Right forelimb (tissue), 1 donor: ENCODE measurements around the gene FANCI.
"Not testable (repeated sequence)": the region's sequence is repeated elsewhere in the genome, so short reads cannot be mapped to it uniquely, and the experiment has no call there.

Experiments used
- DNase-seq: peaks from one replicate; pipeline ENCODE4 v3.0.0-alpha.2; 2018

The FANCI gene

DNA sequence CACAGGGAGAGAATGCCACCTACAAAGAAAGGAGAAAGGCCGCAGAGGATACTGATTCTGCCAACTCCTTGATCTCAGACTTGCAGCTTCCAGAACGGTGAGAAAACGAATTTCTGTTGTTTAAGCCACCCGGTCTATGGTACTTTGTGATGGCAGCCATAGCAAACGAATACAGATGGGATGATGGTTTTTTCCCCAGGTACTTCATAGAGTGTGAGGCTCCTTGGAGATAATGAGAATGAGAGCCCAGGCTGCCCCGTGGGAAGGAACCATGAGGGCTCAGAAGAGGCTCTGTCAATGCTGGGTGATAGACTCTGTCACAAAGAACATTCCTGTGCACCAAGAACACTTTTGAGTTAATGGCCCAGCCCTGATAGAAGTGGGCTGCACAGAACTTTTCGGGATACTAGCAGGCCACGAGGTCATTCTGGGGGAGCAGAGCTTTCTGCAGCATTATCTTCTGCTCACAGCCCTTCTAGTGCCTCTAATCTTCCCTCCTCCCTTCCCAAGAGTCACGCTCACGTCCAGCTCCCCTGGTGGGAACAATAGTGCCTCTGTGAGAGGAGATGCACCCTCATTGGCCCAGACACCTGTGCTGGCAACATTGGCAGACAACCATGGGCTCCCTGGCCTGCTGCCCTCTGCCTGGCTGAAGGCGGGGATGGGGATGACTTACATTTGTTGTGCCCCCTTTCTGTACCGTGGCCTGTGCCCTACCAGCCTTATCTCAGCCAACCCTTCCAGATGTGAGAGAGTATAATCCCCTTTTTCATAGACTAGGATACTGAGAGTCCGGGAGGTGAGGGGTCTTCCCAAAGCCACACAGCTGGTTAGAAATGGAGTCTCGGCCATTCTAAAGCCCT is 17.2 kb upstream of the FANCI start:
- DNase-seq, result no peak

DNA sequence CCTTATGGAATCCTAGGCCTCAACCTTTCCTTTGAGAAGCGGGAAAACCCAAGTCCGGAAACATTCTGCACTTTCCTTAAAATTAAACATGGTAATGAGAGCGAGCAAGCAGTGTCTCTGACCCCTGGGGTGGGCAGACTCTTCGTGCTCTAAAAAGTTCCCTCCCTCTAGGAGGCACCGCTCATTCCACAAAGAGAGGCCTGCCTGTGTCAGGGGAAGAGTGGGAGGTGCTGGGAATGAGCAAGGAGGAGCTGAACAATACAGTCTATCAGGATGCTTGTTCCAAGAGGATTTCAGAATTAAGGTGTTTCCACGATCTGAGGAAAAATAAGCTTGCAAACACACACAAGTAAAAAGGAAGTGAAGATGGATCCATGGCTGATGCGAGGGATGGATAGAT is 16.4 kb upstream of the FANCI start:
- no peak for DNase-seq

DNA sequence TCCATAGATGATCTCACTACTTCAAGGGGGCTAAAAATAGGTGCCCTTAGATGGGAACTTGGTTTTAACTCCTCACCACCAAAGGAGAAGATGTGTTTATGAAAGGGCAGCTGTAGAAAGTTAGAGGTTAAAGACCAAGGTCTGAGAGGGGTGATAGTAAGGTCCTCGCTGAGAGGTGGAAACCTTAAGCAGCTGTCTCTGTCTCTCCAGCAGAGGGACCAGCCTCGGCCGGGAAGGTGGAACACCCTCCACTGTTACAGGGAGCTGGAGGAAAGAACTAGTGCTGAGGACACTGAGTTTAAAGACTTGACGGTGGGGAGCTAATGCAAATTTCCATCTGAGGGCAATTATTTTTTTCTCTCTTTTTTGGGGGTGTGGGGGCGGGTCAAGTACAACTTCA is 13.5 kb upstream of the FANCI start:
- no peak for DNase-seq

DNA sequence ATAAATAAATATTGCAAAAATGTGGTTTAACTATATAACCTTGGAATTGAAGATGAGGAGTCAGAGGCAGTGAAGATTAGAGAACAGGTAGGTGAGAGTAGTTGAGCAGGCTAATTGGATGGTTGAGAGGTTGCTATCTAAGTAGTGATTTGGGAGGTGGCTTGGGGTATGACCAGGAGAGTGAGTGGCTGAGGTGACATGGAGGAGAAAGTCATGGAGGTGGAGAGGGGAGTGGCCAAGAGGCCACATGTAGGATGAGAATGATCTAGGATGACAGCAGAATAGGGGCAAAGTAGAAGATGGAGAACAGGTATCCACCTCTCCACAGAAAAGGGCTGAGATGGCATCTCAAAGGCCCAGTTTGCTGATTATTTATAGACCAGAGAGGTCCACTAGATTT is 11.9 kb upstream of the FANCI start:
- DNase-seq, result no peak

DNA sequence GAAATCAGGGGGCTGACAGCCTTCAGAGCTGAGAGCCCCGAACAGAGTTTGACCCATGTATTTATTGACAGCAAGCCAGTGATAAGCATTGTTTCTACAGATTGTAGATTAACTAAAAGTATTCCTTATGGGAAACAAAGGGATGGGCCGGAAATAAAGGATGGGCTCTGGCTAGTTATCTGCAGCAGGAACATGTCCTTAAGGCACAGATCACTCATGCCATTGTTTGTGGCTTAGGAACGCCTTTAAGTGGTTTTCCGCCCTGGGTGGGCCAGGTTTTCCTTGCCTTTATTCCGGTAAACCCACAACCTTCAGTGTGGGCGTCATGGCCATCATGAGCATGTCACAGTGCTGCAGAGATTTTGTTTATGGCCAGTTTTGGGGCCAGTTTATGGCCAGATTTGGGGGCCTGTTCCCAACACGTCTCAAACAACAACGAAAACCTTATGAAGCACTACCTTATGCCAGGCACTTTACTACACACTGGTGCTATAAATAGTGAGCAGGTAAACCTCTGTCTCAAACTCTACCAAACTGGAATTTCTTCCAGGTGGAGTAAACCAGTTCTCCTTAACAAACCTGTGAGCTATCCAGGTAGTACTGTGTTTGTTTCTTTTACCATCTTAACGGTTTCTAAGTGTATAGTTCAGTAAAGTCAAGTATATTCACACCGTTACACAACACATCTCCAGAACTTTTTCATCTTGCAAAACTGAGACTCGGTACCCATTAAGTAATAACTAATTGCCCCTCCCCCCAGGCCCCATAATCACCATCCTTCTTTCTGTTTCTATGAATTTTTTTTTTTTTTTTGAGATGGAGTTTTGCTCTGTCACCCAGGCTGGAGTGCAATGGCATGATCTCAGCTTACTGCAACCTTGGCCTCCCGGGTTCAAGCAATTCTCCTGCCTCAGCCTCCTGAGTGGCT is 3.6 kb upstream of the FANCI start:
- DNase-seq, result not testable (repeated sequence)

DNA sequence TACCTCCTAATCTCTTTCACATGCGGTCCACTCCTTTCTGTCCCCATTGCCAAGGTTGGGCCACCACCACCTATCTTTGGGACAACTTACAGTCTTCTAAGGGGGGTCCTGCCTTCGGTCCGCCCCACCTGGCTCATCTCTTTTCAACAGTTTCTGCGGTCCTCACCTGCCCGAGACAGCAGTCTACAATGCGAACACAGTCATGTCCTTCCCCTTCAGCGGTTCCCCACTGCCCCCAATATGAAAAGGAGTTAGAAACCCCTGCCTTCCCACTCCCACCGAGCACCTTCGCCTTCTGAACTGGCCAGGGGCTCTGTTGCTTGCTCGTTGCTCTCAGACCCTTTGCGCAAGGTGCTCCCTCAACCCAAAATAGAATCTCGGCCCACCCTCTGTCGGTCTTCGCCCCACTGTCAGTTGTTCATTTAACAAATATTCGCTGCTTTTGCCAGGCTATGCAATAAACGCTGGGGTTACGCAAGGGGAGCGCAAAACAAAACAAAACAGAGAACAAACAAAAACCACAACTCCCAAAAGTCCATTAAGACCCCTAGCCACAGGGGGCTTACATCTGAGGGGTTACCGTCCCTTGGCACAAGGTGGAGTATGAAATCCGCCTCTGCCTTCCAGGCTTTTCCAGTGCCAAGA is 611 bp upstream of the FANCI start:
- DNase-seq, result no peak

DNA sequence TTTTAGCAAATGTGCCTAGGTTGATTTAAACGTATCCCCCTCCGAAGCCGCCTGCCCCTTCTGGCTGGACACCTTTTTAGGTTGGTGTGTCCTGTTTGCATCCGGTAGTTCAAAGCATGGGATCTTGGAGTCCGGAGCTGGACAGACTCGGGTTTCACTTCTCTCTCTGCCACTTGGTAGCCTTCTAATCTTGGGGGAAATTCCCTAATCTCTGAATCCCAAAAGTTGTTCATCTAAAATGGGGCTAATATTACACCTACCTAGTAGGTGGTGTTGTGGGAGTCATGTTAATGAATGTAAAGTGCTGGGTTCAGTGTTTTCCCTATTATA is 760 bp downstream of the FANCI start:
- DNase-seq, result no peak

DNA sequence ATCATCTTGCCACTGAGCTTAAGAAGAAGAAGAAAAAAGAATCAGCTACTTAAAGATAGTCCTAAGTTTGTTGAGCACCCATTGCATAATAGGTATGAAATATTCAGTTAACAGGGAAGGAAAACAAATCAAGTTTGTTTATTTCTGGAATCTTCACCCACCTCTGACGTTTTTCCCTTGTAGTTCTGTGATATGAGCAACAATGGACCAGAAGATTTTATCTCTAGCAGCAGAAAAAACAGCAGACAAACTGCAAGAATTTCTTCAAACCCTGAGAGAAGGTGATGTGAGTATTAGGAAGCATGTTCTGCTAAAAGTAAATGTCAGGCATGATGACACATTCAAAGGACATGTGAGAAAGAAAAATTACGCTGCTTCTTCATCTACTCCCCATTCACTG is 3.7 kb downstream of the FANCI start:
- no peak for DNase-seq

DNA sequence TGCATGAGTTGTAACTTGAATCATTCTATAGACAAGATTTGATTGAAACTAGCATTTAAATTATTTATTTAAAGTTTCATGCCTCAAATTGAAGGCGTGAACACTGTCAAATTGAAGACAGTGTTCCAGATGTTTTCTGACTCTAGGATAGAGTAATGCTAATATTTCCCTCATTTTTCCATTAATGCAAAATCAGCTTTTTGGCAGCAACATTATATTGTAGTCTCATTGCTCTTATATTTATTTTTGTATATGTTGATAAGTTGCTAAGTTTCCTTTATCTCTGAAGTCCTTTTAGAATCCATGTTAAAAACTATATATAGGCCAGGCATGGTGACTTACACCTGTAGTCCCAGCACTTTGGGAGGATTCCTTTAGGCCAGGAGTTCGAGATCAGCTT is 4.8 kb downstream of the FANCI start:
- no peak for DNase-seq

DNA sequence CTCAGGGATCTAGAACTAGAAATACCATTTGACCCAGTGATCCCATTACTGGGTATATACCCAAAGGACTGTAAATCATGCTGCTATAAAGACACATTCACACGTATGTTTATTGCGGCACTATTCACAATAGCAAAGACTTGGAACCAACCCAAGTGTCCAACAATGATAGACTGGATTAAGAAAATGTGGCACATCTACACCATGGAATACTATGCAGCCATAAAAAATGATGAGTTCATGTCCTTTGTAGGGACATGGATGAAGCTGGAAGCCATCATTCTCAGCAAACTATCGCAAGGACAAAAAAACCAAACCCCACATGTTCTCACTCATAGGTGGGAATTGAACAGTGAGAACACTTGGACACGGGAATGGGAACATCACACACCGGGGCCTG is 6.4 kb downstream of the FANCI start:
- DNase-seq, result not testable (repeated sequence)

DNA sequence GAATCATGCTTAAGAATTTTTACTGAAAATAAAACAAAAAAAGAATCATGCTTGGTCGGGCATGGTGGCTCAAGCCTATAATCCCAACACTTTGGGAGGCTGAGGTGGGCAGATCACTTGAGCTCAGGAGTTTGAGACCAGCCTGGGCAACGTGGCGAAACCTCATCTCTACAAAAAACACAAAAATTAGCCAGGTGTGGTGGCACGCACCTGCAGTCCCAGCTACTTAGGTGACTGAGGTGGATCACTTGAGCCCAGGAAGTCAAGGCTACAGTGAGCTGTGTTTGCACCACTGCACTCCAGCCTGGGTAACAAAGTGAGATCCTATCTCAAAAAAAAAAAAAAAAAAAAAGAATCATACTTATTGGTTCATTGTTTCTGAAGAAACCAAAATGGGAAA is 33.5 kb downstream of the FANCI start:
- DNase-seq, result not testable (repeated sequence)

DNA sequence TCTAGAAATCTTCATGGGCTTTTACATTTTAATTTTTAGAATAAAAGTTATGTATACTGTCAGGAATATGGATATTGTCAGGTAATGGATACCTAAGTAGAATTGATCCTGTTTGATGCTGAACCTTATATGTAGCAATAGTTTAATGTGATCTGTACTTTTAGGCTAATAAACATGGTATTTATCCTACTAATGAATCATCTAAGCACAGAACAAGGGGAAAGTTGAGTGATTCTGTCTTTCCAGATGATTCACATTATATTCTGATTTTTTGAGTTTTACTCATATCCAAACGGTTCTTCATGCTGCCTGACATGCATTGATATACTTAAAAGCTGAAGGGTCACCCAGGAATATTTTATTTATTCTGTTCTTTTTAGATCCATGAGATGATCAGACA is 34.5 kb downstream of the FANCI start:
- DNase-seq, result no peak

DNA sequence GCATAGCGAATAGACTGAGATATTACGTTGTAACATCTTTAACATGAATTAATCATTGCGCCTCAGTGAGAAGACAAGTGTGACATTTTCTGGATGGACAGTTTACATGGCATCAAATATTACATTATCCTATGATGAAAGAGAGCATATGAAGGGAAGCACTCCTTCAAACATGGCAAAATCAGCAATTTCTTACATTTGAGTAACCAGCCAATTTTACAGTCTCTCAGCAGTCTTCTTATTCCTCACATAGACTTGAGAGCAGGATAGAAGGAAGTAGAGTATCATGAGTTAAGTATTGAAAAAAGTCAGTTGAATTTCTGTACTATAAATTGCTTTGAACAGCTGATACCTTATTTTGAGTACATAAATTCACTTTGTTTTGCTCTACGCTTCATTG is 38.9 kb downstream of the FANCI start:
- DNase-seq, result no peak

DNA sequence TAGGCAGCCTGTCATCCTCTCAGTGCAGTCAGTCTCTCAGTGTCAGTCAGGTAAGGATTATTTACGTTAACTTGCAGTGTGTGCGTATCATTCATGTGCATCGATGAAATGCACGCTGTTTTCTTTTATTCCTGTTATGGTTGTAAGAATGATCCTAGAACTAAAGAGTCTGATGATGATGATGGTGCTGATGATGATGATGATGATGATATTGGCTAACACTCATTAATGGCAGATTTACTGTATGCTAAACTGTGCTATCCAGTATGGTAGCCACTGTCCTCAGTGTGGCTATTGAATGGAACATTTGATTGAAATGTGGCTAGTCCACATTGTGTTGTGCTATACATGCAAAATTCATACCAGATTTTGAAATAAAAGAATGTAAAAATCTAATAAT is 39.4 kb downstream of the FANCI start:
- no peak for DNase-seq

DNA sequence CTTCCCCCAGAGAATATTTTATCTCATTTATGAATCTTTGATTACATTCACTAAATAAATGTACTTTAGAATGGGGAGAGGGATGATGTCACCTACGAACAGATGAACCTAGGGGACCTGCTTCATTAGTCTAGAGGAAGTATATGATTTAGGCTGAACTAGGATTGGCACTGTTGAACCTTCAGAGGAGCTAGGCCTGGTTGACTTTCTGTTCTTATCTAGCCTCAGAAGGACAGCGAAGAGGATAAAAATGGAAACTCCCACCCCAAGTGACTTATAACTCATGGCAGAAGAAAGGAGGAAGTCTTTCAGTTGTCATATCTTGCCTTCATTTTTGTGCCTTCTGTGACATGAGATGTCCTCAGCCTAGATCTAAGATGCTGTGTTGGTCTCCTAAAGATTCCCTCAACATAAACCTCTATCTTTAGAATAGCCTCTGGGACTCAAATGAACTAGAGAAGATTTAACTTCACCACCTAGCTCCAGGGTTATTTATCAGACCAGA is 48.2 kb downstream of the FANCI start:
- no peak for DNase-seq

DNA sequence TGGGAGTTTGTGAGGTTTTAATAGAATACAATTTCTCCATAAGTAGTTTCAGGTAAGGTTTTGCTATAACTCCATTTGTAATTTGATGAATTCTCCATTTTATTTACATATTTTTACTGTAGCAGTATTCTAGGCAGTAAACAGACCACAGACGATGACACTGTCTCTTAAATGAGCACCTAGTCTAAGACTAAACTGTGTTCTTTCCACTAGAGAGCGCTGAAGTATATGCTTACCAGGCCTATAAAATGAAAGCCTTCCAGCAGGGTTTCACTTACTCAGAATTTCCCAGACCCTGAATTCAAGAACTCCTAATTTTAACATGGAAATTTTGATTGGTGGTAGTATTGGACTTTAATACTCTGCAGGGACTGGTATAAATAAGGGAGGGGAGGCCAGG is 49.2 kb downstream of the FANCI start:
- no peak for DNase-seq

DNA sequence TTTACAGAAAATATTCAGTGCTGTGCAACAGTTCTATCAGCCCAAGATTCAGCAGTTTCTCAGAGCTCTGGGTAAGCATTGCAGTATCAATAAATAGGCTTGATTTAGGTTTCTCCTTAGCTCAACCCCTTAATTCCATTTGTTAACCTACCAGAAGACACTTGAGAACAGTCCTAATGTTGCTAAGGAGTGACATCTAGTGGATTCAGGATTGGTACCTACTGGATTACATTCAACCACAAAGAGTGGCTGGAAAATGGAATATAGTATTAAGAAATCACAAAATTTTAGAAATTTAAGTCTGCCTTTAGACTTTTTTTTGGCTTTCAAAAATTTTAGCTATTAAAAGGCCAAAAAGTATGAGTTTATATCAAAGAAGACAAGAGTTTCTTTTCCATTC is 56.1 kb downstream of the FANCI start:
- no peak for DNase-seq

DNA sequence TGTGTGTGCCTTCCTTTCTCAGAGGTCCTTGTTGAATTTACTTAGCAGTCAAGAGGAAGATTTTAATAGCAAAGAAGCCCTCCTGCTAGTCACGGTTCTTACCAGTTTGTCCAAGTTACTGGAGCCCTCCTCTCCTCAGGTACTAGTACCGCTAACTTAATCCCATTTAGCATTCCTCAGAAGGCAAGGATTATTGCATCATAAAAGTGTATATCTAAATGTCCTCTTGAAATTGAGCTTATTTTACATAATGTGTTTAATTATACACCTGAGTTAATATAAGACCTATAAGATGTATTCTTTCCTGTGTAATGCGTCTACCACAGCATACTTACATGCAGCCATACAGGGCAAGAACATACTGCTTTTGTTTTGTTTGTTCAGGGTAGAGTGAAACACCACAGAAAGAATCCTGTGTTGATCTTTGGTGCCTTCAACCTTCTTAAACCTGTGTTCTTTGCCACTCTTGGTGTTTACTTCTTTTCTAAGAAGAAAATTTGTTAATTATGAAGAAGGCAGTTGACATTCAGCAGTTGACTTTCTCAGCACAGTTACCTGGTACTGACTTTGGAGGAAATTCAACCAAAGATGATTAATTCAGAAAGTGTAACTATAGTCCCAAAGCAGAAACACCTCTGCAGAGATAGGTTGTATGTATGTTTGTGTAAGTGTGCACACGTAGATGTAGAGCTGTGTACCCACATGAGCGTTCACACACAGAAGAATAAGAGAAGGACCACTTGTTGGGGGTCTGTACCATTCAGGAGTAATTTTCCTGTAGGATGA is 57.7 kb downstream of the FANCI start:
- no peak for DNase-seq

DNA sequence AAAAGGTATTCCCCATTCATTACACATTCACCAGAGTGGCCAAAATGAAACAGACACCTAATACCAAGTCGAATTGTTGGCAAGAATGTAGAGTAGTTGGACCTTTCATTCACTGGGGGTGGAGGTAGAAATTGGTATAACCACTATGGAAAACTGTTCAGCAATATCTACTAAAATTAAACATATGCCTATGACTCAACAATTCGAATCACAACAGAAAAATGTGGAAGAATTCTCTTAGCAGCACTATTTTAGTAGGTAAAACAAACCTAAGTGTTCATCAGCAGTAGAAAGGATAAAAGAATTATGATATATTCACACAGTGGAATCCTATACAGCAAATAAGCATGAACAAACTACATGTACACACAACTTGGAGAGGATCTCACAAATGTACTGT is 60.2 kb downstream of the FANCI start:
- no peak for DNase-seq

DNA sequence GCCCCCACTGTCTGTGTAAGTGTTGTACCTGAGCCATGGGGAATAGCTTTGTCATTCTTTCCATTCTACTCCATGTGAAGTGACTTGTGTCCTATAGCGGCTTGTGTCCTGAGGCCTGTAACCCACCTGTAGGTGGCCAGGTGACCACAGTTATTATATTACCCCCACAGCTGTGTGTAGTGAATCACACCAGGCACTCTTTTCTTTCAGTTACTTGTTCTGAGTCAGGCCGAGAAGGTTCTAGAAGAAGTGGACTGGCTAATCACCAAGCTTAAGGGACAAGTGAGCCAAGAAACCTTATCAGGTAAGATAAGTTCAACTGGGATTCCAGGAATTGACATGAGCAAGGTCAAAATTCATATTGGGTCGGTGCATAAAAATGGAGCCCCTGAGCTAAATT is 61.6 kb downstream of the FANCI start:
- no peak for DNase-seq

DNA sequence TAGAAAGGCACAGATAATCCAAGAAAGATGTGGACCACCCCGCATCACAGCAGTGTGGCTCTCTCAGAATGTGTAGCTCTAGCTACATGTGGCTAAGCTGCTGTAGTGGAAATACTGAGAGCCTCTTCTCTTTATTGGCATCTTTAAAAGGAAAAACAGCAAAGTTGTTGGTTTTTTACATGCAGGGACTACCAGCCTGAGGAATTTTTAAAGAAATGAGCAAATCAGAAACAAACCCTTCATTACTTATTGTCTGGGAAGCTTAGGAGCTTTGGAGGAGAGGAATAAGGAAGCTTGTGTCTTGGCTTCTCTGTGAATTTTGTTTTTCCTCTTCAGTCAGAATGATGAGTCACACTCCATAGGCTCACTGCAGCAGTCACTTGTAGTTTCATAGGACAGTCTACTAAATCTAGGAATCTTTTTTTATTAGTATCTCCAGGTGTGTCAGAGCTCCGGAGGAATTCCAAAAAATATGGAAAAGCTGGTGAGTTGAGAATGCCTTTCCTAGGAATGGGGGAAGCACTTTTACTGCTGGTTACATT is 63.3 kb downstream of the FANCI start:
- no peak for DNase-seq

DNA sequence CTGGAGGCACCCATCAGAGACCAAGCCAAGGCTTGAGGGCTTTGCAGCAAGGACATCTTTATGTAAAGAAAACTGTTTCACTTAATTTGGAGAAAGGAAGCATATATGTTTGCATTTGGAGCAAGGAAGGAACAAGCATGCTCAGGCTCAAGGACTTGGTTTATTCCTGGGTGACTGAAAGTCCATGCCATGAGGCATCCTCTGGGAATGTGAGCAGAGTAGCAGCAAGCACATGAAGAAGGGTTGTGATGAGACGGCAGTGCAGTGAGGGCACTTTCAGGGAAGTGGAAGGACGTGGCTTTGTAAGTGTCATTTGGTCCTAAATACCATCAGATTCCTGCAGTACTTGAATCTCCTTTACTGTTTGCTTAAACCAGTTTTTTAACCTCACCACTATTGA is 64.0 kb downstream of the FANCI start:
- no peak for DNase-seq
